Activated T-cell treated with anti-CD3 and anti-CD28 coated beads, Interleukin-2, amount 50 U/mL, for 4 hours (primary cell): ENCODE measurements around the gene PTGER1. TPM values are rescaled to one million over a fixed set of nuclear protein-coding genes. Genes with fewer than 3 reads are reported as not detected.

Experiments
- ATAC-seq, 2 donors: fragments of 200-7000 bp; cut with Tn5 transposase; one replicate each; pipeline ENCODE4 v1.10.0; 2021
- DNase-seq: peaks from one replicate; pipeline ENCODE4 v3.0.0-alpha.2; 2020
- H3K27me3 Mint-ChIP-seq: one replicate; pipeline ENCODE4 v1.8.0; 2021; ENCODE audit warnings: low read depth, mixed read lengths
- H3K36me3 Mint-ChIP-seq: one replicate; pipeline ENCODE4 v1.8.0; 2022; ENCODE audit warnings: mixed read lengths; ENCODE audit not compliant: insufficient read depth
- H3K4me1 Mint-ChIP-seq: one replicate; pipeline ENCODE4 v1.8.0; 2021; ENCODE audit warnings: low read depth, mixed read lengths
- H3K4me3 Mint-ChIP-seq: one replicate; pipeline ENCODE4 v1.8.0; 2021; ENCODE audit warnings: mild to moderate bottlenecking, moderate library complexity, mixed read lengths
- H3K9me3 Mint-ChIP-seq: one replicate; pipeline ENCODE4 v1.8.0; 2021; ENCODE audit warnings: mixed read lengths
- total RNA-seq, 3 donors: library from RNA; stranded (reverse); gene quantifications; one replicate each; pipeline ENCODE4 v1.2.1, GENCODE V29; 2021

Gene PTGER1
- total RNA-seq, result under 1 TPM in 1 of 3 donors, not detected in 2; 0.19 TPM

- H3K4me1 Mint-ChIP-seq, result peaks cover 32% of the 10 kb centered on the region
- no peak for DNase-seq
- no peak within 1 kb of the TSS for H3K4me3 Mint-ChIP-seq
- H3K27me3 Mint-ChIP-seq, result peaks cover 22% of the 10 kb centered on the region
- no peaks in the 10 kb centered on the region for H3K9me3 Mint-ChIP-seq
- H3K36me3 Mint-ChIP-seq, result no peaks in the 10 kb centered on the region
- peak; percentile 52 to 56 for ATAC-seq
These were observed at the start of gene PTGER1 for GRCh38 chr19:14475251-14476073. TSS of gene PTGER1 (minus strand) at chr19:14475354. CDS start at chr19:14474320, 1,034 bp downstream.

GRCh38 chr19:14520543-14520942, 45.4 kb upstream of the PTGER1 start:
- Mint-ChIP-seq H3K27me3 (no peaks in the 10 kb centered on the region), H3K4me1 (peaks cover 66% of the 10 kb centered on the region), H3K36me3 (peaks cover 19% of the 10 kb centered on the region), H3K4me3 (no peak overlapping the region), H3K9me3 (no peaks in the 10 kb centered on the region)
- ATAC-seq (no peak), DNase-seq (no peak)

- Mint-ChIP-seq H3K4me3 (peak overlapping the region; percentile 70), H3K27me3 (no peaks in the 10 kb centered on the region), H3K36me3 (peaks cover 25% of the 10 kb centered on the region), H3K9me3 (no peaks in the 10 kb centered on the region), H3K4me1 (peaks cover 68% of the 10 kb centered on the region)
- DNase-seq (no peak), ATAC-seq (peak; percentile 16 to 21)
These were observed 44.8 kb upstream of the PTGER1 start for GRCh38 chr19:14519860-14520407.

GRCh38 chr19:14519245-14519859, 44.2 kb upstream of the PTGER1 start:
- DNase-seq (no peak), ATAC-seq (no peak)
- Mint-ChIP-seq H3K27me3 (no peaks in the 10 kb centered on the region), H3K9me3 (no peaks in the 10 kb centered on the region), H3K4me3 (peak overlapping the region; percentile 92), H3K36me3 (peaks cover 30% of the 10 kb centered on the region), H3K4me1 (peaks cover 73% of the 10 kb centered on the region)

GRCh38 chr19:14517840-14518505, 42.8 kb upstream of the PTGER1 start, which contains the start of gene DNAJB1:
TSS of gene DNAJB1 (minus strand) at chr19:14518397. CDS start at chr19:14518349, 48 bp downstream.
- DNase-seq, result peak; percentile 34
- Mint-ChIP-seq H3K9me3 (no peaks in the 10 kb centered on the region), H3K4me1 (peaks cover 67% of the 10 kb centered on the region), H3K4me3 (peak within 1 kb of the TSS; percentile 92), H3K36me3 (peaks cover 36% of the 10 kb centered on the region), H3K27me3 (no peaks in the 10 kb centered on the region)
- ATAC-seq, result peak; percentile 74 to 77

GRCh38 chr19:14517446-14517839, 42.3 kb upstream of the PTGER1 start:
- Mint-ChIP-seq H3K4me1 (peaks cover 62% of the 10 kb centered on the region), H3K27me3 (no peaks in the 10 kb centered on the region), H3K4me3 (peak overlapping the region; percentile 92), H3K9me3 (no peaks in the 10 kb centered on the region), H3K36me3 (peaks cover 36% of the 10 kb centered on the region)
- DNase-seq (no peak), ATAC-seq (no peak)

GRCh38 chr19:14516746-14517438, 41.7 kb upstream of the PTGER1 start:
- Mint-ChIP-seq H3K9me3 (no peaks in the 10 kb centered on the region), H3K27me3 (no peaks in the 10 kb centered on the region), H3K36me3 (peaks cover 36% of the 10 kb centered on the region), H3K4me3 (peak overlapping the region; percentile 92), H3K4me1 (peaks cover 56% of the 10 kb centered on the region)
- ATAC-seq (no peak), DNase-seq (no peak)

- peaks cover 36% of the 10 kb centered on the region for H3K36me3 Mint-ChIP-seq
- DNase-seq (no peak), ATAC-seq (no peak)
- no peaks in the 10 kb centered on the region for H3K27me3 Mint-ChIP-seq
- H3K4me1 Mint-ChIP-seq, result peaks cover 51% of the 10 kb centered on the region
- H3K4me3 Mint-ChIP-seq, result peak overlapping the region; percentile 92
- H3K9me3 Mint-ChIP-seq, result no peaks in the 10 kb centered on the region
These were observed 40.9 kb upstream of the PTGER1 start for GRCh38 chr19:14516048-14516534.

GRCh38 chr19:14515501-14516047, 40.4 kb upstream of the PTGER1 start:
- H3K4me3 Mint-ChIP-seq, result peak overlapping the region; percentile 92

GRCh38 chr19:14514215-14514863, 39.2 kb upstream of the PTGER1 start:
- Mint-ChIP-seq H3K27me3 (no peaks in the 10 kb centered on the region), H3K4me3 (peak overlapping the region; percentile 92), H3K4me1 (peaks cover 50% of the 10 kb centered on the region), H3K36me3 (peaks cover 36% of the 10 kb centered on the region), H3K9me3 (no peaks in the 10 kb centered on the region)
- no peak for DNase-seq
- ATAC-seq, result no peak

More at GRCh38 chr19:14515501-14516047, 40.4 kb upstream of the PTGER1 start:
- H3K36me3 Mint-ChIP-seq, result peaks cover 36% of the 10 kb centered on the region
- H3K9me3 Mint-ChIP-seq, result no peaks in the 10 kb centered on the region
- DNase-seq, result no peak
- H3K27me3 Mint-ChIP-seq, result no peaks in the 10 kb centered on the region
- peaks cover 55% of the 10 kb centered on the region for H3K4me1 Mint-ChIP-seq
- no peak for ATAC-seq

- no peaks in the 10 kb centered on the region for H3K27me3 Mint-ChIP-seq
- H3K36me3 Mint-ChIP-seq, result peaks cover 36% of the 10 kb centered on the region
- H3K9me3 Mint-ChIP-seq, result no peaks in the 10 kb centered on the region
- H3K4me3 Mint-ChIP-seq, result no peak overlapping the region
- ATAC-seq, result no peak
- H3K4me1 Mint-ChIP-seq, result peaks cover 55% of the 10 kb centered on the region
- DNase-seq, result no peak
These were observed 37.3 kb upstream of the PTGER1 start for GRCh38 chr19:14512406-14512961.

GRCh38 chr19:14511229-14511593, 36.1 kb upstream of the PTGER1 start:
- ATAC-seq, result no peak
- no peak for DNase-seq
- Mint-ChIP-seq H3K9me3 (no peaks in the 10 kb centered on the region), H3K27me3 (no peaks in the 10 kb centered on the region), H3K4me1 (peaks cover 60% of the 10 kb centered on the region), H3K4me3 (no peak overlapping the region), H3K36me3 (peaks cover 24% of the 10 kb centered on the region)
